ENCODE data around the gene HSD17B1. TPM values are rescaled to one million over a fixed set of nuclear protein-coding genes. Genes with fewer than 3 reads are reported as not detected.

HSD17B1 gene
- total RNA-seq, 6 donors from 2014 or later: 1.3 to 6.3 (median 1.7) TPM; not detected in 1

- peak; percentile 81 to 94 for DNase-seq
- WGBS, 2 donors: 12 to 15% methylated on average over 38 to 42 of the region's 60 CpGs
These were observed 21.0 kb upstream of the HSD17B1 start for GRCh38 chr17:42531455-42532354.

GRCh38 chr17:42535155-42536047 is 17.3 kb upstream of the HSD17B1 start:
- WGBS, 2 donors: 45 to 48% methylated on average over 26 of the region's 26 CpGs
- H3K4me3 ChIP-seq: peak overlapping the region; percentile 48 to 98 (median 77)
- H3K9me3 ChIP-seq: no peaks in the 10 kb centered on the region
- ATAC-seq (ENCODE audit: low FRiP score in 2 of 2) (peak in 1 of 2 donors; percentile 32), DNase-seq (peak in 1 of 2 donors; percentile 68)
- H3K36me3 ChIP-seq: peaks cover 0 to 19% (median 14%) of the 10 kb centered on the region in 4 donors
- no peaks in the 10 kb centered on the region for H3K27me3 ChIP-seq
- H3K27ac ChIP-seq: peak overlapping the region; percentile 80 to 93 (median 84)
- H3K4me1 ChIP-seq: peaks cover 22 to 47% (median 33%) of the 10 kb centered on the region in 4 donors
- TF ChIP-seq POLR2AphosphoS5 (IDR thresholded peaks at IDR 0.05) (no peak), CTCF (IDR thresholded peaks at IDR 0.05) (no peak), POLR2A (IDR thresholded peaks at IDR 0.05) (no peak), EP300 (IDR thresholded peaks at IDR 0.05) (no peak)

More at GRCh38 chr17:42531455-42532354, 21.0 kb upstream of the HSD17B1 start:
- peak; percentile 58 to 78 for ATAC-seq (ENCODE audit: low FRiP score in 2 of 2)
- no peaks in the 10 kb centered on the region for H3K36me3 ChIP-seq
- H3K27me3 ChIP-seq: no peaks in the 10 kb centered on the region
- peaks cover 23 to 57% (median 35%) of the 10 kb centered on the region in 4 donors for H3K4me1 ChIP-seq
- H3K27ac ChIP-seq: peak overlapping the region; percentile 61 to 88 (median 79)
- TF ChIP-seq POLR2AphosphoS5 (IDR thresholded peaks at IDR 0.05) (no peak), POLR2A (IDR thresholded peaks at IDR 0.05) (peak in 2 of 4 donors; percentile 30 to 63), EP300 (IDR thresholded peaks at IDR 0.05) (no peak), CTCF (IDR thresholded peaks at IDR 0.05) (peak; percentile 61 to 87 (median 84))
- H3K9me3 ChIP-seq: no peaks in the 10 kb centered on the region
- peak overlapping the region; percentile 11 to 62 (median 50) for H3K4me3 ChIP-seq

GRCh38 chr17:42536048-42536371 is 16.7 kb upstream of the HSD17B1 start, which contains the start of gene NAGLU:
TSS of gene NAGLU (plus strand) at chr17:42536241. CDS start at chr17:42536273, 32 bp downstream.
- Histone ChIP-seq H3K27ac (peak within 1 kb of the TSS; percentile 80 to 93 (median 84)), H3K4me3 (peak within 1 kb of the TSS; percentile 48 to 98 (median 77)), H3K36me3 (peaks cover 0 to 23% (median 16%) of the 10 kb centered on the region in 4 donors), H3K9me3 (no peaks in the 10 kb centered on the region), H3K4me1 (peaks cover 22 to 41% (median 28%) of the 10 kb centered on the region in 4 donors), H3K27me3 (no peaks in the 10 kb centered on the region)
- WGBS, 2 donors: 0 to 1% methylated on average over 6 to 14 of the region's 40 CpGs
- DNase-seq (peak; percentile 98 to 100), ATAC-seq (ENCODE audit: low FRiP score in 2 of 2) (peak; percentile 91 to 95)
- TF ChIP-seq POLR2A (IDR thresholded peaks at IDR 0.05) (peak in 1 of 4 donors; percentile 85), CTCF (IDR thresholded peaks at IDR 0.05) (peak in 1 of 6 experiments; percentile 43), POLR2AphosphoS5 (IDR thresholded peaks at IDR 0.05) (peak; percentile 84 to 89), EP300 (IDR thresholded peaks at IDR 0.05) (peak in 1 of 4 donors; percentile 76)

GRCh38 chr17:42536372-42537155 is 16.2 kb upstream of the HSD17B1 start:
- DNase-seq (peak; percentile 93 to 95), ATAC-seq (ENCODE audit: low FRiP score in 2 of 2) (peak; percentile 63 to 80)
- Histone ChIP-seq H3K4me1 (peaks cover 19 to 36% (median 22%) of the 10 kb centered on the region in 4 donors), H3K4me3 (peak overlapping the region; percentile 27 to 98 (median 77)), H3K36me3 (peaks cover 0 to 28% (median 20%) of the 10 kb centered on the region in 4 donors), H3K27ac (peak overlapping the region; percentile 80 to 93 (median 84)), H3K9me3 (no peaks in the 10 kb centered on the region), H3K27me3 (no peaks in the 10 kb centered on the region)
- TF ChIP-seq EP300 (IDR thresholded peaks at IDR 0.05) (no peak), POLR2AphosphoS5 (IDR thresholded peaks at IDR 0.05) (peak; percentile 21 to 27), CTCF (IDR thresholded peaks at IDR 0.05) (peak in 2 of 6 experiments; percentile 42 to 66), POLR2A (IDR thresholded peaks at IDR 0.05) (peak in 1 of 4 donors; percentile 62)
- WGBS, 2 donors: 0 to 2% methylated on average over 33 to 39 of the region's 65 CpGs

Measured in upper lobe of left lung (tissue), 6 donors.